GM18873 (cell line): ENCODE measurements around the gene TWIST2.

ENCODE experiments used
- ATAC-seq: cut with Tn5 transposase; IDR thresholded peaks from one replicate; pipeline ENCODE4 v1.9.1; 2021; ENCODE audit warnings: mild to moderate bottlenecking, moderate library complexity, moderate number of reproducible peaks; ENCODE audit not compliant: unreplicated experiment, low FRiP score

Gene TWIST2

GRCh38 chr2:238847841-238848690, at the start of gene TWIST2:
TWIST2 (plus strand) TSS chr2:238848085; CDS start chr2:238848216, 131 bp downstream.
- ATAC-seq = no peak

- ATAC-seq = no peak
These were observed 46.1 kb upstream of the TWIST2 start for GRCh38 chr2:238801791-238802190.

GRCh38 chr2:238802957-238803356, 44.9 kb upstream of the TWIST2 start:
- ATAC-seq = no peak

GRCh38 chr2:238803996-238804870, 43.7 kb upstream of the TWIST2 start:
- no peak for ATAC-seq

GRCh38 chr2:238808761-238809160, 39.1 kb upstream of the TWIST2 start:
- no peak for ATAC-seq

GRCh38 chr2:238810321-238810720, 37.6 kb upstream of the TWIST2 start:
- no peak for ATAC-seq

GRCh38 chr2:238811293-238811692, 36.6 kb upstream of the TWIST2 start:
- ATAC-seq = no peak

- no peak for ATAC-seq
These were observed 36.1 kb upstream of the TWIST2 start for GRCh38 chr2:238811759-238812158.

GRCh38 chr2:238813109-238813508, 34.8 kb upstream of the TWIST2 start:
- no peak for ATAC-seq

GRCh38 chr2:238814815-238815214, 33.1 kb upstream of the TWIST2 start:
- ATAC-seq = no peak

GRCh38 chr2:238816291-238816690, 31.6 kb upstream of the TWIST2 start:
- ATAC-seq = no peak

- ATAC-seq = no peak
These were observed 30.5 kb upstream of the TWIST2 start for GRCh38 chr2:238817382-238817781.

- no peak for ATAC-seq
These were observed 30.0 kb upstream of the TWIST2 start for GRCh38 chr2:238817891-238818290.

GRCh38 chr2:238818561-238818960, 29.3 kb upstream of the TWIST2 start:
- no peak for ATAC-seq

GRCh38 chr2:238820197-238820596, 27.7 kb upstream of the TWIST2 start:
- no peak for ATAC-seq

GRCh38 chr2:238820916-238821315, 27.0 kb upstream of the TWIST2 start:
- ATAC-seq = no peak

GRCh38 chr2:238821391-238821790, 26.5 kb upstream of the TWIST2 start:
- no peak for ATAC-seq

- ATAC-seq = no peak
These were observed 25.8 kb upstream of the TWIST2 start for GRCh38 chr2:238821944-238822670.

GRCh38 chr2:238822955-238823354, 24.9 kb upstream of the TWIST2 start:
- no peak for ATAC-seq

- ATAC-seq = no peak
These were observed 16.7 kb upstream of the TWIST2 start for GRCh38 chr2:238831177-238831576.

- ATAC-seq = no peak
These were observed 12.9 kb upstream of the TWIST2 start for GRCh38 chr2:238834982-238835381.
